Measurements from ENCODE around the gene C22orf23. TPM values are rescaled to one million over a fixed set of nuclear protein-coding genes. Genes with fewer than 3 reads are reported as not detected.
"Not testable (repeated sequence)": the region's sequence is repeated elsewhere in the genome, so short reads cannot be mapped to it uniquely, and the experiment has no call there.

C22orf23 gene
- total RNA-seq, 6 experiments from 2014 or later, result 0.40 TPM; not detected in 5

GRCh38 chr22:37959231-37959825, 5.9 kb upstream of the C22orf23 start:
- DNase-seq, result no peak

GRCh38 chr22:37957232-37957631, 3.8 kb upstream of the C22orf23 start:
- Histone ChIP-seq H3K36me3 (peaks cover 2 to 53% (median 18%) of the 10 kb centered on the region in 4 donors), H3K27me3 (no peaks in the 10 kb centered on the region), H3K4me3 (no peak overlapping the region), H3K27ac (peak overlapping the region in 1 of 3 donors; percentile 37), H3K9me3 (no peaks in the 10 kb centered on the region), H3K4me1 (peaks cover 0 to 47% (median 6%) of the 10 kb centered on the region in 4 donors)
- DNase-seq (no peak), ATAC-seq (peak in 1 of 4 donors; percentile 17)
- TF ChIP-seq CTCF (IDR thresholded peaks at IDR 0.05) (no peak), POLR2A (IDR thresholded peaks at IDR 0.05) (no peak)
- intact Hi-C loops (cut with DNase I), result no loop called here
- WGBS (ENCODE audit: insufficient coverage, low coverage, low lambda C conversion rate, missing lambda C conversion rate), result 39% methylated on average over 4 of the region's 4 CpGs

More at GRCh38 chr22:37959231-37959825, 5.9 kb upstream of the C22orf23 start:
- Histone ChIP-seq H3K4me3 (no peak overlapping the region), H3K27ac (no peak overlapping the region), H3K27me3 (no peaks in the 10 kb centered on the region), H3K9me3 (no peaks in the 10 kb centered on the region), H3K4me1 (peaks cover 0 to 34% (median 6%) of the 10 kb centered on the region in 4 donors), H3K36me3 (peaks cover 3 to 71% (median 21%) of the 10 kb centered on the region in 4 donors)
- 93% methylated on average over 6 of the region's 18 CpGs for WGBS (ENCODE audit: insufficient coverage, low coverage, low lambda C conversion rate, missing lambda C conversion rate)
- TF ChIP-seq CTCF (IDR thresholded peaks at IDR 0.05), result no peak
- TF ChIP-seq POLR2A (IDR thresholded peaks at IDR 0.05), result no peak
- intact Hi-C loops (cut with DNase I), result no loop called here
- ATAC-seq, result no peak

- H3K27ac ChIP-seq; H3K9me3 ChIP-seq; DNase-seq; intact Hi-C loops (cut with DNase I); H3K27me3 ChIP-seq: not testable (repeated sequence)
- peak; percentile 16 to 49 (median 43) for ATAC-seq
- peak overlapping the region in 1 of 3 donors; percentile 13 for H3K4me3 ChIP-seq
- WGBS (ENCODE audit: insufficient coverage, low coverage, low lambda C conversion rate, missing lambda C conversion rate), result 37% methylated on average over 15 of the region's 15 CpGs
- H3K36me3 ChIP-seq, result peaks cover 0 to 40% (median 11%) of the 10 kb centered on the region in 4 donors
- H3K4me1 ChIP-seq, result peaks cover 0 to 47% (median 6%) of the 10 kb centered on the region in 4 donors
These were observed 2.5 kb upstream of the C22orf23 start for GRCh38 chr22:37955825-37956397.

- WGBS (ENCODE audit: insufficient coverage, low coverage, low lambda C conversion rate, missing lambda C conversion rate), result 53% methylated on average over 4 of the region's 4 CpGs
- peaks cover 0 to 29% (median 7%) of the 10 kb centered on the region in 4 donors for H3K36me3 ChIP-seq
- no peaks in the 10 kb centered on the region for H3K27me3 ChIP-seq
- peak overlapping the region in 2 of 3 donors; percentile 88 to 96 for H3K4me3 ChIP-seq
- DNase-seq (no peak), ATAC-seq (no peak)
- peaks cover 0 to 47% (median 6%) of the 10 kb centered on the region in 4 donors for H3K4me1 ChIP-seq
- TF ChIP-seq CTCF (IDR thresholded peaks at IDR 0.05) (no peak), POLR2A (IDR thresholded peaks at IDR 0.05) (no peak)
- intact Hi-C loops (cut with DNase I), result no loop called here
- no peak overlapping the region for H3K27ac ChIP-seq
- H3K9me3 ChIP-seq, result no peaks in the 10 kb centered on the region
These were observed 1.3 kb upstream of the C22orf23 start for GRCh38 chr22:37954686-37955085.

GRCh38 chr22:37953062-37953436, 352 bp downstream of the C22orf23 start:
- 0% methylated on average over 3 of the region's 13 CpGs for WGBS (ENCODE audit: insufficient coverage, low coverage, low lambda C conversion rate, missing lambda C conversion rate)
- peaks cover 0 to 13% (median 0%) of the 10 kb centered on the region in 4 donors for H3K36me3 ChIP-seq
- peak; percentile 55 to 73 (median 64) for ATAC-seq
- intact Hi-C loops (cut with DNase I), result no loop called here
- peaks cover 0 to 47% (median 6%) of the 10 kb centered on the region in 4 donors for H3K4me1 ChIP-seq
- peak overlapping the region in 2 of 3 donors; percentile 48 to 68 for H3K27ac ChIP-seq
- H3K9me3 ChIP-seq, result no peaks in the 10 kb centered on the region
- TF ChIP-seq CTCF (IDR thresholded peaks at IDR 0.05) (no peak), POLR2A (IDR thresholded peaks at IDR 0.05) (no peak)
- H3K4me3 ChIP-seq, result peak overlapping the region; percentile 88 to 100 (median 96)
- no peak for DNase-seq
- no peaks in the 10 kb centered on the region for H3K27me3 ChIP-seq

- peak in 2 of 4 donors; percentile 3 to 12 for ATAC-seq
- WGBS (ENCODE audit: insufficient coverage, low coverage, low lambda C conversion rate, missing lambda C conversion rate), result 11% methylated on average over 10 of the region's 20 CpGs
- not testable (repeated sequence) for DNase-seq
These were observed 772 bp downstream of the C22orf23 start for GRCh38 chr22:37952629-37953028.

More at GRCh38 chr22:37952629-37953028, 772 bp downstream of the C22orf23 start:
- H3K27me3 ChIP-seq; H3K36me3 ChIP-seq; intact Hi-C loops (cut with DNase I); H3K27ac ChIP-seq; H3K9me3 ChIP-seq: not testable (repeated sequence)
- peak overlapping the region; percentile 88 to 100 (median 96) for H3K4me3 ChIP-seq
- H3K4me1 ChIP-seq, result peaks cover 0 to 46% (median 6%) of the 10 kb centered on the region in 4 donors
